Measurements from ENCODE around the gene S100G. TPM values are rescaled to one million over a fixed set of nuclear protein-coding genes. Genes with fewer than 3 reads are reported as not detected.

Gene S100G
- total and polyA plus RNA-seq, 2 of the 4 experiments (the other 2 are of a cell fraction), result not detected

GRCh38 chrX:16639966-16640365 is 10.0 kb upstream of the S100G start:
- no peak overlapping the region for H2AK9ac ChIP-seq (replicated peaks; ENCODE audit: low read depth, low read length, poor library complexity)
- no peak overlapping the region for H4K91ac ChIP-seq (ENCODE audit: insufficient read depth, low read depth, low read length)
- in situ Hi-C loops (cut with MboI; ENCODE audit: low sequenced_read_pairs), result no loop called here
- no peak overlapping the region for H2AFZ ChIP-seq (replicated peaks; ENCODE audit: low read length, poor library complexity)
- H3K18ac ChIP-seq (ENCODE audit: low read depth, low read length), result no peak overlapping the region
- H3K36me3 ChIP-seq (ENCODE audit: control insufficient read depth, insufficient read depth, low read length), result peaks cover 3% of the 10 kb centered on the region; the same call in 1 of the 2 replicates
- no peaks in the 10 kb centered on the region for H4K20me1 ChIP-seq (ENCODE audit: insufficient read depth, low read length)
- no peak overlapping the region for H2AK5ac ChIP-seq (ENCODE audit: low read depth, low read length)
- no peak overlapping the region for H3K14ac ChIP-seq (replicated peaks; ENCODE audit: low read depth, low read length)
- peaks cover 4 to 8% of the 10 kb centered on the region in 2 experiments; a peak in 3 of 4 replicates for H3K79me1 ChIP-seq (ENCODE audit: low read depth in 1 of 2, low read length in 2 of 2)
- H3K9ac ChIP-seq (ENCODE audit: low read depth, low read length), result no peak overlapping the region
- H4K8ac ChIP-seq (ENCODE audit: low read depth in 2 of 2, low read length in 2 of 2), result no peak overlapping the region
- H2BK15ac ChIP-seq (ENCODE audit: low read depth, low read length), result no peak overlapping the region
- CTCF ChIA-PET, result no interaction called here
- peaks cover 2% of the 10 kb centered on the region; the same call in 1 of the 2 replicates for H3K27me3 ChIP-seq (ENCODE audit: control insufficient read depth, insufficient read depth, low read length)
- H3K9me1 ChIP-seq (ENCODE audit: insufficient read depth, low read length), result peaks cover 7% of the 10 kb centered on the region; the same call in 1 of the 2 replicates
- H3K23ac ChIP-seq (ENCODE audit: low read depth, low read length), result no peak overlapping the region
- dilution Hi-C loops (cut with HindIII; ENCODE audit: low sequenced_read_pairs, unreplicated experiment), result no loop called here
- peaks cover 2% of the 10 kb centered on the region for H3K4me1 ChIP-seq (ENCODE audit: control insufficient read depth, insufficient read depth, low read length)
- DNase-seq (no peak), ATAC-seq (ENCODE audit: low read depth) (no peak)
- H2BK120ac ChIP-seq (ENCODE audit: low read depth, low read length), result no peak overlapping the region
- H3K4me3 ChIP-seq (ENCODE audit: insufficient read depth, low read depth, low read length), result no peak overlapping the region
- TF ChIP-seq CHD1 (IDR thresholded peaks at IDR 0.05; ENCODE audit: low read depth, low read length) (no peak), RCOR1 (IDR thresholded peaks at IDR 0.05; ENCODE audit: insufficient replicate concordance, low read length) (no peak), BHLHE40 (IDR thresholded peaks at IDR 0.05; ENCODE audit: low read depth, low read length) (no peak)
- TF ChIP-seq, protein P1, sequence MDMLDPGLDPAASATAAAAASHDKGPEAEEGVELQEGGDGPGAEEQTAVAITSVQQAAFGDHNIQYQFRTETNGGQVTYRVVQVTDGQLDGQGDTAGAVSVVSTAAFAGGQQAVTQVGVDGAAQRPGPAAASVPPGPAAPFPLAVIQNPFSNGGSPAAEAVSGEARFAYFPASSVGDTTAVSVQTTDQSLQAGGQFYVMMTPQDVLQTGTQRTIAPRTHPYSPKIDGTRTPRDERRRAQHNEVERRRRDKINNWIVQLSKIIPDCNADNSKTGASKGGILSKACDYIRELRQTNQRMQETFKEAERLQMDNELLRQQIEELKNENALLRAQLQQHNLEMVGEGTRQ (IDR thresholded peaks at IDR 0.05; ENCODE audit: low read depth, low read length), result no peak
- H3K9me3 ChIP-seq (ENCODE audit: control insufficient read depth, insufficient read depth, low read length), result no peaks in the 10 kb centered on the region
- H4K5ac ChIP-seq (ENCODE audit: low read depth, low read length), result no peak overlapping the region
- H3K4ac ChIP-seq (ENCODE audit: low read depth, low read length), result no peak overlapping the region
- POLR2A ChIA-PET (ENCODE audit: unreplicated experiment), result no interaction called here
- no peak overlapping the region for H3K56ac ChIP-seq (ENCODE audit: extremely low read depth, insufficient read depth, low read length)
- 82% methylated on average over 4 of the region's 6 CpGs; no CpG with 5 or more reads in 1 of the 2 experiments for WGBS, 2 experiments (ENCODE audit: extremely low coverage in 2 of 2, insufficient read length in 1 of 2)
- no peak overlapping the region for H2BK20ac ChIP-seq (ENCODE audit: low read depth, low read length)
- H3K27ac ChIP-seq (ENCODE audit: insufficient read depth, low read length), result no peak overlapping the region
- no peak overlapping the region for H3K4me2 ChIP-seq (ENCODE audit: low read depth, low read length)
- H2BK5ac ChIP-seq (ENCODE audit: low read depth, low read length, poor library complexity, severe bottlenecking), result no peak overlapping the region
- intact Hi-C loops (cut with micrococcal nuclease), result no loop called here
- no TSS peak for BruUV-seq (replicated peaks)
